ENCODE measurements around the gene MADD. TPM values are rescaled to one million over a fixed set of nuclear protein-coding genes. Genes with fewer than 3 reads are reported as not detected.

The MADD gene
- total RNA-seq, 2 experiments from 2014 or later = 58.2 to 62.1 TPM

GRCh38 chr11:47241841-47242301, 28.1 kb upstream of the MADD start:
- ChIA-PET CTCF (no interaction called here), POLR2A (interaction anchor here (1.1 to 2.0 kb wide), 3 partner anchors 12 to 28 kb away, joined by 3 to 6 read pairs (median 6); partner anchors contain the start of gene DDB2)
- Mint-ChIP-seq H3K27me3 (no peaks in the 10 kb centered on the region), H3K4me1 (ENCODE audit: low read depth) (peaks cover 13% of the 10 kb centered on the region), H3K4me3 (no peak overlapping the region), H3K9me3 (no peaks in the 10 kb centered on the region), H3K27ac (peak overlapping the region; percentile 19), H3K36me3 (peaks cover 61% of the 10 kb centered on the region)
- DNase-seq = no peak
- intact Hi-C loops (cut with micrococcal nuclease) = no loop called here

- no peaks in the 10 kb centered on the region for H3K27me3 Mint-ChIP-seq
- no peaks in the 10 kb centered on the region for H3K9me3 Mint-ChIP-seq
- no peak overlapping the region for H3K4me3 Mint-ChIP-seq
- H3K4me1 Mint-ChIP-seq (ENCODE audit: low read depth) = peaks cover 17% of the 10 kb centered on the region
- H3K36me3 Mint-ChIP-seq = peaks cover 59% of the 10 kb centered on the region
- intact Hi-C loops (cut with micrococcal nuclease) = no loop called here
- ChIA-PET CTCF (no interaction called here), POLR2A (interaction anchor here (1.0 to 2.0 kb wide), 3 partner anchors 11 to 27 kb away, joined by 5 to 6 read pairs (median 6); partner anchors contain the start of gene DDB2)
- peak overlapping the region; percentile 19 for H3K27ac Mint-ChIP-seq
- DNase-seq = no peak
Measured at GRCh38 chr11:47242596-47243192, 27.2 kb upstream of the MADD start.

- ChIA-PET POLR2A (interaction anchor here (1.0 to 2.0 kb wide), 2 partner anchors 11 to 16 kb away, joined by 5 to 6 read pairs; no protein-coding TSS in a partner anchor), CTCF (no interaction called here)
- Mint-ChIP-seq H3K27me3 (no peaks in the 10 kb centered on the region), H3K9me3 (no peaks in the 10 kb centered on the region), H3K27ac (peak overlapping the region; percentile 53), H3K36me3 (peaks cover 52% of the 10 kb centered on the region), H3K4me3 (no peak overlapping the region), H3K4me1 (ENCODE audit: low read depth) (peaks cover 21% of the 10 kb centered on the region)
- no peak for DNase-seq
- intact Hi-C loops (cut with micrococcal nuclease) = no loop called here
Measured at GRCh38 chr11:47243454-47243853, 26.5 kb upstream of the MADD start.

GRCh38 chr11:47244448-47245350, 25.2 kb upstream of the MADD start:
- CTCF ChIA-PET = no interaction called here
- Mint-ChIP-seq H3K4me3 (no peak overlapping the region), H3K36me3 (peaks cover 41% of the 10 kb centered on the region), H3K9me3 (no peaks in the 10 kb centered on the region), H3K4me1 (ENCODE audit: low read depth) (peaks cover 27% of the 10 kb centered on the region), H3K27me3 (no peaks in the 10 kb centered on the region), H3K27ac (no peak overlapping the region)
- no peak for DNase-seq
- intact Hi-C loops (cut with micrococcal nuclease) = loop anchor here (5.0 kb wide), 1 partner anchor 67 kb away; the partner anchor contains the start of gene ARFGAP2
- POLR2A ChIA-PET = interaction anchor here (0.7 to 1.1 kb wide), 2 partner anchors 22 to 40 kb away, joined by 3 read pairs; no protein-coding TSS in a partner anchor

- intact Hi-C loops (cut with micrococcal nuclease) = loop anchor here (5.0 kb wide), 1 partner anchor 68 kb away; the partner anchor contains the start of gene ARFGAP2
- Mint-ChIP-seq H3K27ac (no peak overlapping the region), H3K36me3 (peaks cover 31% of the 10 kb centered on the region), H3K4me3 (no peak overlapping the region), H3K27me3 (no peaks in the 10 kb centered on the region), H3K9me3 (no peaks in the 10 kb centered on the region), H3K4me1 (ENCODE audit: low read depth) (peaks cover 30% of the 10 kb centered on the region)
- ChIA-PET CTCF (interaction anchor here (0.9 to 3.8 kb wide), 4 partner anchors 14 to 68 kb away, joined by 3 to 34 read pairs (median 16); partner anchors contain the start of genes ARFGAP2 and DDB2), POLR2A (interaction anchor here (1.5 kb wide), 1 partner anchor 11 kb away, joined by 5 read pairs; no protein-coding TSS in a partner anchor)
- DNase-seq = no peak
Measured at GRCh38 chr11:47245611-47246357, 24.1 kb upstream of the MADD start.

- DNase-seq = no peak
- Mint-ChIP-seq H3K4me3 (peak overlapping the region; percentile 98), H3K27ac (no peak overlapping the region), H3K9me3 (no peaks in the 10 kb centered on the region), H3K4me1 (ENCODE audit: low read depth) (peaks cover 20% of the 10 kb centered on the region), H3K36me3 (peaks cover 17% of the 10 kb centered on the region), H3K27me3 (no peaks in the 10 kb centered on the region)
- POLR2A ChIA-PET = interaction anchor here (1.4 to 2.8 kb wide), 5 partner anchors 10 to 32 kb away, joined by 4 to 27 read pairs (median 5); partner anchors contain the start of gene DDB2
- intact Hi-C loops (cut with micrococcal nuclease) = loop anchor here (5.0 kb wide), 1 partner anchor 70 kb away; the partner anchor contains the start of gene ARFGAP2
- CTCF ChIA-PET = interaction anchor here (1.6 to 3.8 kb wide), 7 partner anchors 11 to 164 kb away, joined by 3 to 34 read pairs (median 12); partner anchors contain the start of genes ARFGAP2 and DDB2
Measured at GRCh38 chr11:47247502-47247901, 22.4 kb upstream of the MADD start.

GRCh38 chr11:47248304-47248663, 21.6 kb upstream of the MADD start:
- Mint-ChIP-seq H3K27ac (peak overlapping the region; percentile 95), H3K4me1 (ENCODE audit: low read depth) (peaks cover 20% of the 10 kb centered on the region), H3K9me3 (no peaks in the 10 kb centered on the region), H3K4me3 (peak overlapping the region; percentile 98), H3K36me3 (peaks cover 13% of the 10 kb centered on the region), H3K27me3 (no peaks in the 10 kb centered on the region)
- no peak for DNase-seq
- ChIA-PET CTCF (interaction anchor here (0.9 to 3.8 kb wide), 11 partner anchors 9 to 164 kb away, joined by 3 to 34 read pairs (median 9); partner anchors contain the start of genes ARFGAP2, DDB2 and NR1H3), POLR2A (interaction anchor here (0.9 to 2.8 kb wide), 13 partner anchors 9 to 548 kb away, joined by 3 to 27 read pairs (median 5); partner anchors contain the start of genes ARFGAP2, ARHGAP1, DDB2 and PSMC3)
- intact Hi-C loops (cut with micrococcal nuclease) = loop anchor here (1.0 to 5.0 kb wide), 4 partner anchors 21 to 519 kb away; partner anchors contain the start of genes ARFGAP2, DDB2 and FNBP4

- intact Hi-C loops (cut with micrococcal nuclease) = loop anchor here (1.0 to 5.0 kb wide), 4 partner anchors 20 to 518 kb away; partner anchors contain the start of genes ARFGAP2, DDB2 and FNBP4
- no peaks in the 10 kb centered on the region for H3K27me3 Mint-ChIP-seq
- no peaks in the 10 kb centered on the region for H3K9me3 Mint-ChIP-seq
- peaks cover 20% of the 10 kb centered on the region for H3K4me1 Mint-ChIP-seq (ENCODE audit: low read depth)
- DNase-seq = peak; percentile 93
- peak within 1 kb of the TSS; percentile 95 for H3K27ac Mint-ChIP-seq
- peak within 1 kb of the TSS; percentile 98 for H3K4me3 Mint-ChIP-seq
- POLR2A ChIA-PET = interaction anchor here (0.9 to 2.8 kb wide), 14 partner anchors 10 to 548 kb away, joined by 3 to 27 read pairs (median 5); partner anchors contain the start of genes ARFGAP2, ARHGAP1, DDB2 and PACSIN3
- CTCF ChIA-PET = interaction anchor here (0.7 to 3.8 kb wide), 12 partner anchors 9 to 163 kb away, joined by 3 to 34 read pairs (median 8); partner anchors contain the start of genes ARFGAP2, DDB2 and NR1H3
- peaks cover 12% of the 10 kb centered on the region for H3K36me3 Mint-ChIP-seq
Measured at GRCh38 chr11:47248664-47249377, 21.1 kb upstream of the MADD start, which contains the start of gene ACP2. TSS of gene ACP2 (minus strand) at chr11:47248814. CDS start at chr11:47248789, 25 bp downstream.

- Mint-ChIP-seq H3K4me3 (peak overlapping the region; percentile 98), H3K27me3 (no peaks in the 10 kb centered on the region), H3K4me1 (ENCODE audit: low read depth) (peaks cover 20% of the 10 kb centered on the region), H3K36me3 (peaks cover 12% of the 10 kb centered on the region), H3K27ac (peak overlapping the region; percentile 95), H3K9me3 (no peaks in the 10 kb centered on the region)
- intact Hi-C loops (cut with micrococcal nuclease) = loop anchor here (2.0 to 5.0 kb wide), 2 partner anchors 72 to 517 kb away; partner anchors contain the start of genes ARFGAP2 and FNBP4
- no peak for DNase-seq
- ChIA-PET CTCF (interaction anchor here (0.7 to 3.8 kb wide), 8 partner anchors 10 to 163 kb away, joined by 3 to 34 read pairs (median 11); partner anchors contain the start of genes ARFGAP2 and DDB2), POLR2A (interaction anchor here (0.9 to 2.8 kb wide), 6 partner anchors 10 to 63 kb away, joined by 3 to 27 read pairs (median 6); partner anchors contain the start of genes DDB2 and PACSIN3)
Measured at GRCh38 chr11:47249378-47249715, 20.6 kb upstream of the MADD start.

GRCh38 chr11:47251751-47252150, 18.2 kb upstream of the MADD start:
- POLR2A ChIA-PET = interaction anchor here (0.7 kb wide), 1 partner anchor 19 kb away, joined by 3 read pairs; no protein-coding TSS in a partner anchor
- H3K27ac Mint-ChIP-seq = no peak overlapping the region
- intact Hi-C loops (cut with micrococcal nuclease) = no loop called here

More at GRCh38 chr11:47251751-47252150, 18.2 kb upstream of the MADD start:
- Mint-ChIP-seq H3K4me3 (no peak overlapping the region), H3K36me3 (peaks cover 4% of the 10 kb centered on the region), H3K27me3 (no peaks in the 10 kb centered on the region), H3K4me1 (ENCODE audit: low read depth) (peaks cover 23% of the 10 kb centered on the region), H3K9me3 (no peaks in the 10 kb centered on the region)
- CTCF ChIA-PET = interaction anchor here (0.7 kb wide), 1 partner anchor 39 kb away, joined by 4 read pairs; no protein-coding TSS in a partner anchor
- no peak for DNase-seq

Data from activated CD4-positive, alpha-beta memory T cell treated with anti-CD3 and anti-CD28 coated beads for 36 hours (primary cell).